A549 (cell line): ENCODE measurements around the gene MYRIP. TPM values are rescaled to one million over a fixed set of nuclear protein-coding genes. Genes with fewer than 3 reads are reported as not detected.

Source experiments
- ATAC-seq, 2 experiments: fragments of 200-7000 bp in 1 of 2; fragments of >200 bp in 1 of 2; cut with Nextera tagmentation in 1 of 2; cut with Tn5 transposase in 1 of 2; 3 replicates each; pipeline versions ENCODE4 v1.8.0 to v1.9.1; 2018 to 2020; ENCODE audit warnings: mild to moderate bottlenecking in 1 of 2, moderate library complexity in 1 of 2
- CTCF ChIA-PET: fragments of 300-600 bp; sonication (Branson Sonifier 250); formaldehyde crosslinking; extraction: SDS; loops from one replicate; lab custom pipeline; 2021; ENCODE audit warnings: antibody characterized with exemption, inconsistent platforms; lab: Yijun Ruan, JAX
- POLR2A ChIA-PET: fragments of 350-600 bp; formaldehyde crosslinking; extraction: SDS; loops from one replicate; lab custom pipeline; 2021; ENCODE audit warnings: antibody characterized with exemption, inconsistent platforms; lab: Yijun Ruan, JAX
- DNase-seq, 2 experiments: peaks; one replicate each; pipeline versions ENCODE4 v3.0.0 to v3.0.0-alpha.2; 2011 to 2016; ENCODE audit warnings: low read depth in 1 of 2, low spot score in 1 of 2
- FAIRE-seq: peaks from 2 replicates; lab custom pipeline; 2011; peaks lifted over from hg19 to GRCh38; lab: Jason Lieb, UNC
- H3K27ac ChIP-seq, 2 experiments: fragments of >200 bp; sonication (Bioruptor Twin); formaldehyde crosslinking; 3 replicates each; pipeline ENCODE4 v1.5.1; 2016 to 2017
- H3K4me1 ChIP-seq: fragments of >200 bp; sonication (Bioruptor Twin); formaldehyde crosslinking; 3 replicates; pipeline ENCODE4 v1.6.1; 2016
- H3K4me2 ChIP-seq: fragments of >200 bp; sonication (Bioruptor Twin); formaldehyde crosslinking; 3 replicates; pipeline ENCODE4 v1.6.1; 2016
- H3K4me3 ChIP-seq: fragments of >200 bp; sonication (Bioruptor Twin); formaldehyde crosslinking; 3 replicates; pipeline ENCODE4 v1.5.1; 2016
- H3K9me3 ChIP-seq: fragments of >200 bp; sonication (Bioruptor Twin); formaldehyde crosslinking; 3 replicates; pipeline ENCODE4 v1.6.1; 2016
- CBX2 ChIP-seq: fragments of 200-600 bp; sonication (generic); IDR thresholded peaks from 2 replicates; pipeline ENCODE4 v1.6.1; 2016; ENCODE audit warnings: low read depth, mild to moderate bottlenecking, borderline replicate concordance
- EHF ChIP-seq: fragments of 250-450 bp; sonication (Bioruptor Pico); IDR thresholded peaks from 2 replicates; pipeline ENCODE4 v1.5.0; 2020; ENCODE audit warnings: mild to moderate bottlenecking
- EHMT2 ChIP-seq: fragments of 200-600 bp; sonication (generic); IDR thresholded peaks from 2 replicates; pipeline ENCODE4 v1.6.1; 2016; ENCODE audit warnings: antibody characterized with exemption, low read depth, mild to moderate bottlenecking, moderate library complexity
- FOSL2 ChIP-seq, 2 experiments: fragments of 450-650 bp in 1 of 2; fragments of >200 bp in 1 of 2; sonication (Bioruptor Twin) in 1 of 2; formaldehyde crosslinking; IDR thresholded peaks; 2 replicates each; pipeline versions ENCODE4 v1.5.0 to v1.6.1; 2016 to 2020; ENCODE audit warnings: mild to moderate bottlenecking in 1 of 2, moderate library complexity in 1 of 2
- JUNB ChIP-seq: fragments of >200 bp; sonication (Bioruptor Twin); formaldehyde crosslinking; IDR thresholded peaks from 2 replicates; pipeline ENCODE4 v1.6.1; 2016
- KDM1A ChIP-seq: fragments of 200-600 bp; sonication (generic); IDR thresholded peaks from 2 replicates; pipeline ENCODE4 v1.6.1; 2016; ENCODE audit warnings: low read depth, mild to moderate bottlenecking
- RARB ChIP-seq: fragments of 250-450 bp; sonication (Bioruptor Pico); IDR thresholded peaks from 2 replicates; pipeline ENCODE4 v1.8.0; 2021; ENCODE audit warnings: mild to moderate bottlenecking, moderate library complexity
- TP53 ChIP-seq: fragments of 250-450 bp; sonication (Bioruptor Pico); IDR thresholded peaks from 2 replicates; pipeline ENCODE4 v1.5.0; 2021; ENCODE audit warnings: mild to moderate bottlenecking, moderate library complexity
- ZSCAN20 ChIP-seq: fragments of 250-450 bp; sonication (Bioruptor Pico); IDR thresholded peaks from 2 replicates; pipeline ENCODE4 v1.8.0; 2022; ENCODE audit warnings: mild to moderate bottlenecking, moderate library complexity
- polyA plus RNA-seq, 4 experiments: library from polyadenylated mRNA; depleted of rRNA in 3 of 4; stranded (reverse); fragments of >200 nt; fragmentation: RNase III in 1 of 4; extraction: RNeasy Plus Mini Kit Qiagen cat#74134 plus additional on column Dnase treatment in 1 of 4; gene quantifications; 2 replicates in 3 of 4; 3 replicates in 1 of 4; pipeline ENCODE4 v1.2.3, GENCODE V29; 2011 to 2017
- TF ChIP-seq, protein P1 (sequence below): fragments of 200-600 bp; sonication (generic); IDR thresholded peaks from 2 replicates; pipeline ENCODE4 v1.6.1; 2016; ENCODE audit warnings: antibody characterized with exemption, mild to moderate bottlenecking, moderate library complexity
- TF ChIP-seq, protein P2 (sequence below): IDR thresholded peaks from 2 replicates; pipeline ENCODE4 v1.6.1; 2012
- TF ChIP-seq, protein P3 (sequence below): fragments of >200 bp; sonication (Bioruptor Twin); formaldehyde crosslinking; IDR thresholded peaks from 3 replicates; pipeline ENCODE4 v1.5.1; 2016
- TF ChIP-seq, protein P4 (sequence below): fragments of >200 bp; sonication (Bioruptor Twin); formaldehyde crosslinking; IDR thresholded peaks from 2 replicates; pipeline ENCODE4 v1.6.1; 2016
- TF ChIP-seq, protein P5 (sequence below): IDR thresholded peaks from 2 replicates; pipeline ENCODE4 v1.6.1; 2012; ENCODE audit warnings: low read depth, borderline replicate concordance
- TF ChIP-seq, protein P6 (sequence below): IDR thresholded peaks from 2 replicates; pipeline ENCODE4 v1.6.1; 2012
- TF ChIP-seq, protein P7 (sequence below): fragments of 250-450 bp; sonication (Bioruptor Pico); IDR thresholded peaks from 2 replicates; pipeline ENCODE4 v1.5.0; 2020; ENCODE audit warnings: low read depth, mild to moderate bottlenecking, moderate library complexity

The MYRIP gene
- polyA plus RNA-seq, 2 of the 4 experiments (the other 2 are of a cell fraction): not detected

DNA sequence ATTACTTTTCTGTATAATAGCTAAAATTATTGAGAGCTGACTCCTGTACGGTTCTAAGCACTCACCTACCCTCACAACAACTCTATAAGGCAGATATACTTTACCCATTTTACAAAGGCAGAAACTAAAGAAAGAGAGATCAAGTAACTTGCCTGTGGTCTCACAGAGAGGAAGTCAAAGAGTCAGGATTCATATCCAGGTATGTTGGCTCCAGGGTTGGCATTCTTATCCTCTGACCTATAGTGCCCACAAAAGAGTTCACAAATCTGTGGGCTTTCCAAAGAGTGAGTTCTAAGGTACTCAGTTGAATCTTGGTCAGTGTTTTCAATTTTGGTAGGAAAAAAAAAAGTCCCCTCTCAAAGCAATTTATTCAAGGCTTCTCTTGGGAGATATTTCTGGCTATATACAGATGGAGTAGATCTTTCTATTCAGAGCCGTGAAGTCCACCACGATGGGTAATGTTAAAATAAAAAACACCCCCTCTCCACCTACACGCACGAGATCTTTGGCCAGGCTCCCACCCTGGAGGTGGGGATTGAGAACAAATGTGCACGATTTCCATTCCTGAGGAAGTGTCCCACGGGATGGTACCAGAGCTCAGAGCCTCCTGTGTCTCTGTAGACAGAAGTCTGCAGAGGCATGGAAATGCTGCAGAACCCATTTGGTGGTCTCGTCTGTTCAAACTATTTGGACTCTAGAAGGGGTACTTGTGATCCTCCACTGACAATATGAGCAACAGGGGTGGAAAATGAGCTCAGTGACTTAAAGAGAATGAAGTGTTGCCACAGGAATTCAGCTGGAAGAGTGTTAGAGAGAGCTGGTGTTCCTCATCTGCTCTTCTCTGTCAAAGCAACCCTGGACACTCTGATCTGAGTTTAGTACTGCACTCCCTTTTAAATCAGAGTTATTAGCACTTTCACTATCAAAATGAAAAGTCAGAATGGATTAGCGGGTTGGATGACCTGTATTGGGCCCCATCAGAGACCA, 288.0 kb downstream of the MYRIP start (continued):
- TF ChIP-seq, protein P1, sequence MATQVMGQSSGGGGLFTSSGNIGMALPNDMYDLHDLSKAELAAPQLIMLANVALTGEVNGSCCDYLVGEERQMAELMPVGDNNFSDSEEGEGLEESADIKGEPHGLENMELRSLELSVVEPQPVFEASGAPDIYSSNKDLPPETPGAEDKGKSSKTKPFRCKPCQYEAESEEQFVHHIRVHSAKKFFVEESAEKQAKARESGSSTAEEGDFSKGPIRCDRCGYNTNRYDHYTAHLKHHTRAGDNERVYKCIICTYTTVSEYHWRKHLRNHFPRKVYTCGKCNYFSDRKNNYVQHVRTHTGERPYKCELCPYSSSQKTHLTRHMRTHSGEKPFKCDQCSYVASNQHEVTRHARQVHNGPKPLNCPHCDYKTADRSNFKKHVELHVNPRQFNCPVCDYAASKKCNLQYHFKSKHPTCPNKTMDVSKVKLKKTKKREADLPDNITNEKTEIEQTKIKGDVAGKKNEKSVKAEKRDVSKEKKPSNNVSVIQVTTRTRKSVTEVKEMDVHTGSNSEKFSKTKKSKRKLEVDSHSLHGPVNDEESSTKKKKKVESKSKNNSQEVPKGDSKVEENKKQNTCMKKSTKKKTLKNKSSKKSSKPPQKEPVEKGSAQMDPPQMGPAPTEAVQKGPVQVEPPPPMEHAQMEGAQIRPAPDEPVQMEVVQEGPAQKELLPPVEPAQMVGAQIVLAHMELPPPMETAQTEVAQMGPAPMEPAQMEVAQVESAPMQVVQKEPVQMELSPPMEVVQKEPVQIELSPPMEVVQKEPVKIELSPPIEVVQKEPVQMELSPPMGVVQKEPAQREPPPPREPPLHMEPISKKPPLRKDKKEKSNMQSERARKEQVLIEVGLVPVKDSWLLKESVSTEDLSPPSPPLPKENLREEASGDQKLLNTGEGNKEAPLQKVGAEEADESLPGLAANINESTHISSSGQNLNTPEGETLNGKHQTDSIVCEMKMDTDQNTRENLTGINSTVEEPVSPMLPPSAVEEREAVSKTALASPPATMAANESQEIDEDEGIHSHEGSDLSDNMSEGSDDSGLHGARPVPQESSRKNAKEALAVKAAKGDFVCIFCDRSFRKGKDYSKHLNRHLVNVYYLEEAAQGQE: no peak
- TF ChIP-seq, protein P2, sequence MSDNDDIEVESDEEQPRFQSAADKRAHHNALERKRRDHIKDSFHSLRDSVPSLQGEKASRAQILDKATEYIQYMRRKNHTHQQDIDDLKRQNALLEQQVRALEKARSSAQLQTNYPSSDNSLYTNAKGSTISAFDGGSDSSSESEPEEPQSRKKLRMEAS: no peak
- TF ChIP-seq, protein P3, sequence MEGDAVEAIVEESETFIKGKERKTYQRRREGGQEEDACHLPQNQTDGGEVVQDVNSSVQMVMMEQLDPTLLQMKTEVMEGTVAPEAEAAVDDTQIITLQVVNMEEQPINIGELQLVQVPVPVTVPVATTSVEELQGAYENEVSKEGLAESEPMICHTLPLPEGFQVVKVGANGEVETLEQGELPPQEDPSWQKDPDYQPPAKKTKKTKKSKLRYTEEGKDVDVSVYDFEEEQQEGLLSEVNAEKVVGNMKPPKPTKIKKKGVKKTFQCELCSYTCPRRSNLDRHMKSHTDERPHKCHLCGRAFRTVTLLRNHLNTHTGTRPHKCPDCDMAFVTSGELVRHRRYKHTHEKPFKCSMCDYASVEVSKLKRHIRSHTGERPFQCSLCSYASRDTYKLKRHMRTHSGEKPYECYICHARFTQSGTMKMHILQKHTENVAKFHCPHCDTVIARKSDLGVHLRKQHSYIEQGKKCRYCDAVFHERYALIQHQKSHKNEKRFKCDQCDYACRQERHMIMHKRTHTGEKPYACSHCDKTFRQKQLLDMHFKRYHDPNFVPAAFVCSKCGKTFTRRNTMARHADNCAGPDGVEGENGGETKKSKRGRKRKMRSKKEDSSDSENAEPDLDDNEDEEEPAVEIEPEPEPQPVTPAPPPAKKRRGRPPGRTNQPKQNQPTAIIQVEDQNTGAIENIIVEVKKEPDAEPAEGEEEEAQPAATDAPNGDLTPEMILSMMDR: no peak
- TF ChIP-seq EHF (CRISPR knock-in tag) (no peak), FOSL2 (IDR thresholded peaks at IDR 0.05) (no peak), FOSL2 (CRISPR knock-in tag; IDR thresholded peaks at IDR 0.05) (no peak), EHMT2 (no peak)

DNA sequence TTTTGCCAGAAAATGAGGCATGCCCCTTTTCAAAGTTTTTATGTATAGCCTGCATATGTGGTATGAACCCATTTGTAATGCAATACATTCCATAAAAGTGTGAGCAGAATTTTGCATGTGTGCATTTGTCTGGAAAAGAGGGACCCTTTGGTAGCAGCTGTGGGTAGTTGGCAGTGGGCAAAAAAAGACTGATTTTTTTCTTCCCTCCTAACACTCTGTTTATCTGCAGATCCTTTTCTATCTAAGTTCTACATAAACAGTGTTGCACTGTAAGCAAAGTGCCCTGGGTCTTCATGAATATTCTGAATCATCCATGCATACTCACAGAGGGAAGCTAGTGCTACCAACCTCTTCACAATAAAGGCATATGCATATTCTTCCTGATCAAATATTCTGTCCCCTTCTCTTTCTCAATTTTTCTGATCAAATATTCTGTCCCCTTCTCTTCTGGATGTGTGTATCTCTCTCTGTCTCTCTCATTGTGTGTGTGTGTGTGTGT, 288.9 kb downstream of the MYRIP start:
- no peak for DNase-seq
- POLR2A ChIA-PET: no interaction called here
- ATAC-seq: no peak
- Histone ChIP-seq H3K4me1 (no peaks in the 10 kb centered on the region), H3K27ac (no peak overlapping the region), H3K9me3 (no peaks in the 10 kb centered on the region)
- TF ChIP-seq ZSCAN20 (no peak), CBX2 (no peak), RARB (CRISPR knock-in tag) (no peak), KDM1A (no peak), TP53 (CRISPR knock-in tag) (no peak), JUNB (no peak)
- TF ChIP-seq, protein P4, sequence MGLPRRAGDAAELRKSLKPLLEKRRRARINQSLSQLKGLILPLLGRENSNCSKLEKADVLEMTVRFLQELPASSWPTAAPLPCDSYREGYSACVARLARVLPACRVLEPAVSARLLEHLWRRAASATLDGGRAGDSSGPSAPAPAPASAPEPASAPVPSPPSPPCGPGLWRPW: no peak
- TF ChIP-seq, protein P5, sequence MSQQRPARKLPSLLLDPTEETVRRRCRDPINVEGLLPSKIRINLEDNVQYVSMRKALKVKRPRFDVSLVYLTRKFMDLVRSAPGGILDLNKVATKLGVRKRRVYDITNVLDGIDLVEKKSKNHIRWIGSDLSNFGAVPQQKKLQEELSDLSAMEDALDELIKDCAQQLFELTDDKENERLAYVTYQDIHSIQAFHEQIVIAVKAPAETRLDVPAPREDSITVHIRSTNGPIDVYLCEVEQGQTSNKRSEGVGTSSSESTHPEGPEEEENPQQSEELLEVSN: no peak
- TF ChIP-seq, protein P6, sequence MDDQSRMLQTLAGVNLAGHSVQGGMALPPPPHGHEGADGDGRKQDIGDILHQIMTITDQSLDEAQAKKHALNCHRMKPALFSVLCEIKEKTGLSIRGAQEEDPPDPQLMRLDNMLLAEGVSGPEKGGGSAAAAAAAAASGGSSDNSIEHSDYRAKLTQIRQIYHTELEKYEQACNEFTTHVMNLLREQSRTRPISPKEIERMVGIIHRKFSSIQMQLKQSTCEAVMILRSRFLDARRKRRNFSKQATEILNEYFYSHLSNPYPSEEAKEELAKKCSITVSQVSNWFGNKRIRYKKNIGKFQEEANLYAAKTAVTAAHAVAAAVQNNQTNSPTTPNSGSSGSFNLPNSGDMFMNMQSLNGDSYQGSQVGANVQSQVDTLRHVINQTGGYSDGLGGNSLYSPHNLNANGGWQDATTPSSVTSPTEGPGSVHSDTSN: no peak
- TF ChIP-seq, protein P7, sequence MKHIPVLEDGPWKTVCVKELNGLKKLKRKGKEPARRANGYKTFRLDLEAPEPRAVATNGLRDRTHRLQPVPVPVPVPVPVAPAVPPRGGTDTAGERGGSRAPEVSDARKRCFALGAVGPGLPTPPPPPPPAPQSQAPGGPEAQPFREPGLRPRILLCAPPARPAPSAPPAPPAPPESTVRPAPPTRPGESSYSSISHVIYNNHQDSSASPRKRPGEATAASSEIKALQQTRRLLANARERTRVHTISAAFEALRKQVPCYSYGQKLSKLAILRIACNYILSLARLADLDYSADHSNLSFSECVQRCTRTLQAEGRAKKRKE (CRISPR knock-in tag): no peak
- TF ChIP-seq, protein P2: no peak
- TF ChIP-seq, all 56 proteins: peak for 0
- H3K4me3 ChIP-seq: no peak overlapping the region
- FAIRE-seq: no peak
- no peak overlapping the region for H3K4me2 ChIP-seq
- CTCF ChIA-PET: interaction anchor here (1.3 kb wide), 1 partner anchor 13 kb away, joined by 4 read pairs; no protein-coding TSS in a partner anchor
